ENCODE data around the gene TES. TPM values are rescaled to one million over a fixed set of nuclear protein-coding genes. Genes with fewer than 3 reads are reported as not detected.

The TES gene
- total and polyA plus RNA-seq, 2 of the 8 experiments (the other 6 are each of a cell fraction or from before 2014, with no cell fraction given): 18.2 to 36.3 TPM

- TF ChIP-seq YY1 (IDR thresholded peaks at IDR 0.05; ENCODE audit: low read depth, low read length) (no peak), CEBPB (IDR thresholded peaks at IDR 0.05; ENCODE audit: low read depth, low read length) (no peak), BACH1 (IDR thresholded peaks at IDR 0.05; ENCODE audit: low read length) (no peak), TAF7 (optimal IDR thresholded peaks at IDR 0.05; ENCODE audit: borderline replicate concordance, low read depth, low read length) (no peak), TBP (IDR thresholded peaks at IDR 0.05; ENCODE audit: low read depth, low read length) (no peak), POLR2AphosphoS5 (IDR thresholded peaks at IDR 0.05; ENCODE audit: low read depth, low read length) (no peak), FOSL1 (IDR thresholded peaks at IDR 0.05; ENCODE audit: insufficient read depth, low read depth, low read length) (no peak)
Measured at GRCh38 chr7:116216956-116217571, 6.7 kb downstream of the TES start (continued).
